Neutrophil (primary cell): ENCODE results near the gene CCBE1.

Source experiments
- H3K27ac ChIP-seq: fragments of 200-600 bp; sonication (generic); 2 replicates; pipeline ENCODE4 v1.5.1; 2016; ENCODE audit warnings: mild to moderate bottlenecking, moderate library complexity
- H3K27me3 ChIP-seq: fragments of 200-600 bp; sonication (generic); 2 replicates; pipeline ENCODE4 v1.6.0; 2016; ENCODE audit warnings: mild to moderate bottlenecking
- H3K36me3 ChIP-seq: fragments of 200-600 bp; sonication (generic); 2 replicates; pipeline ENCODE4 v1.5.1; 2017
- H3K4me1 ChIP-seq, 2 experiments: fragments of 200-600 bp in 1 of 2; sonication (generic) in 1 of 2; 1 replicate in 1 of 2; 2 replicates in 1 of 2; pipeline versions ENCODE4 v1.5.1 to v1.6.1; 2013 to 2016; ENCODE audit warnings: low read depth in 1 of 2, low read length in 1 of 2, mild to moderate bottlenecking in 1 of 2, moderate library complexity in 1 of 2; ENCODE audit not compliant: control insufficient read depth in 1 of 2, insufficient read depth in 1 of 2
- H3K4me3 ChIP-seq, 2 experiments: fragments of 200-600 bp in 1 of 2; sonication (generic) in 1 of 2; 1 replicate in 1 of 2; 2 replicates in 1 of 2; pipeline ENCODE4 v1.5.1; 2013 to 2016; ENCODE audit warnings: low read depth in 1 of 2, low read length in 1 of 2, mild to moderate bottlenecking in 1 of 2, moderate library complexity in 1 of 2
- H3K9me3 ChIP-seq: fragments of 200-600 bp; sonication (generic); 2 replicates; pipeline ENCODE4 v1.5.1; 2016
- CTCF ChIP-seq: fragments of 200-600 bp; sonication (generic); IDR thresholded peaks from 2 replicates; pipeline ENCODE4 v1.5.1; 2016; ENCODE audit warnings: antibody characterized with exemption

The CCBE1 gene

DNA sequence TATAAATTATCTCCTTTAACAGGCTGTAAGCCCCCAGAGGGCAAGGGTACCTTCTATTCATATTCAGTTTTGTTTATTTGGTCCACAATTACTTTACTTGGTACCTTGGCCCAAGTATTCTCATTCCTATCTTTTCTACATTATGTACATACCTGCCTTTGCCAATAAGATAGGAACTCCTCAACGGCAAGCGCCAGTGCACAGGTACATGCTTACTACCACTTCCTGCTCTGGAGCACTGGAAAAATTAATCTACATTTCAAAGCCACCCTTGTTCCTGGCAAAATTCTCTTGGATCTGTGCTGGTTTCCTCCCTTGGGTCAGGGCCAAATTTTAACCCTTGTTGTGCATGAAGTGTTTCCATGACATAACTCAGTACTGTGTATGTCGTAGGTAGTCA lies 303.8 kb downstream of the CCBE1 start:
- no peak overlapping the region for H3K4me3 ChIP-seq
- H3K4me1 ChIP-seq: no peaks in the 10 kb centered on the region
- H3K27me3 ChIP-seq: peaks cover 11% of the 10 kb centered on the region
- no peak overlapping the region for H3K27ac ChIP-seq
- no peaks in the 10 kb centered on the region for H3K36me3 ChIP-seq
- no peak for TF ChIP-seq CTCF
- no peaks in the 10 kb centered on the region for H3K9me3 ChIP-seq

GRCh38 chr18:59388817-59389216 lies 308.4 kb downstream of the CCBE1 start:
- Histone ChIP-seq H3K9me3 (no peaks in the 10 kb centered on the region), H3K4me1 (no peaks in the 10 kb centered on the region), H3K27me3 (no peaks in the 10 kb centered on the region), H3K27ac (no peak overlapping the region), H3K4me3 (no peak overlapping the region), H3K36me3 (no peaks in the 10 kb centered on the region)
- no peak for TF ChIP-seq CTCF

GRCh38 chr18:59387687-59388565 lies 309.3 kb downstream of the CCBE1 start:
- Histone ChIP-seq H3K36me3 (no peaks in the 10 kb centered on the region), H3K27me3 (no peaks in the 10 kb centered on the region), H3K4me3 (no peak overlapping the region), H3K4me1 (no peaks in the 10 kb centered on the region), H3K9me3 (no peaks in the 10 kb centered on the region), H3K27ac (no peak overlapping the region)
- no peak for TF ChIP-seq CTCF

- Histone ChIP-seq H3K4me1 (no peaks in the 10 kb centered on the region), H3K36me3 (no peaks in the 10 kb centered on the region), H3K4me3 (no peak overlapping the region), H3K27me3 (no peaks in the 10 kb centered on the region), H3K27ac (no peak overlapping the region), H3K9me3 (no peaks in the 10 kb centered on the region)
- no peak for TF ChIP-seq CTCF
These were observed 310.1 kb downstream of the CCBE1 start for GRCh38 chr18:59386909-59387686.

GRCh38 chr18:59385191-59385590 lies 312.0 kb downstream of the CCBE1 start:
- TF ChIP-seq CTCF: no peak

More at GRCh38 chr18:59385191-59385590, 312.0 kb downstream of the CCBE1 start:
- H3K36me3 ChIP-seq: no peaks in the 10 kb centered on the region
- peaks cover 4% of the 10 kb centered on the region for H3K27me3 ChIP-seq
- no peak overlapping the region for H3K27ac ChIP-seq
- H3K4me1 ChIP-seq: no peaks in the 10 kb centered on the region
- no peak overlapping the region for H3K4me3 ChIP-seq
- no peaks in the 10 kb centered on the region for H3K9me3 ChIP-seq
